SK-N-MC (cell line): ENCODE measurements around the gene CYB5R4.

Experiments used
- EZH2 ChIP-seq: fragments of 200-600 bp; sonication (generic); IDR thresholded peaks from one replicate; pipeline ENCODE4 v1.6.1; 2017; ENCODE audit warnings: antibody characterized with exemption
- POLR2AphosphoS5 ChIP-seq: IDR thresholded peaks from 2 replicates; pipeline ENCODE4 v1.6.1; 2012; ENCODE audit warnings: mild to moderate bottlenecking, low read depth, low read length, borderline replicate concordance

GRCh38 chr6:83904395-83904794 is 44.9 kb downstream of the CYB5R4 start:
- no peak for TF ChIP-seq EZH2
- TF ChIP-seq POLR2AphosphoS5, result no peak
